Neural cell (in vitro differentiated cells): ENCODE data around the gene LYPD6B.

Experiments used
- CTCF ChIP-seq: fragments of 450-650 bp; IDR thresholded peaks from 2 replicates; pipeline ENCODE4 v1.5.1; 2014; ENCODE audit warnings: antibody characterized with exemption, mild to moderate bottlenecking, moderate library complexity; ENCODE audit not compliant: poor library complexity, severe bottlenecking
- EZH2 ChIP-seq: fragments of 200-600, 300-800 bp; shearing (Covaris generic), sonication (generic); IDR thresholded peaks from 2 replicates; pipeline ENCODE4 v1.6.1; 2014; ENCODE audit warnings: antibody characterized with exemption, low read length, borderline replicate concordance, mild to moderate bottlenecking; ENCODE audit not compliant: insufficient read depth, poor library complexity, severe bottlenecking
- REST ChIP-seq: IDR thresholded peaks from 2 replicates; pipeline ENCODE4 v1.6.1; 2012; ENCODE audit warnings: borderline replicate concordance

GRCh38 chr2:149037851-149038250 is 648 bp upstream of the LYPD6B start:
- TF ChIP-seq EZH2, result no peak
- TF ChIP-seq REST, result no peak
- no peak for TF ChIP-seq CTCF
